Mesenchymal stem cell (in vitro differentiated cells and primary cell): Measurements from ENCODE around the gene BLVRB.

ENCODE experiments used
- DNase-seq: peaks from one replicate; pipeline ENCODE4 v3.0.0-alpha.2; 2013
- H2AFZ ChIP-seq: one replicate; pipeline ENCODE4 v1.6.1; 2013; ENCODE audit warnings: low read depth, mild to moderate bottlenecking, control low read depth, inconsistent platforms, low read length, moderate library complexity
- H2AK5ac ChIP-seq: 2 replicates; pipeline ENCODE4 v1.6.1; 2013; ENCODE audit warnings: low read length, moderate library complexity, mild to moderate bottlenecking, inconsistent platforms; ENCODE audit not compliant: severe bottlenecking
- H2BK120ac ChIP-seq: one replicate; pipeline ENCODE4 v1.6.1; 2013; ENCODE audit warnings: low read depth, mild to moderate bottlenecking, inconsistent platforms, low read length, moderate library complexity
- H2BK12ac ChIP-seq, 2 experiments: one replicate each; pipeline ENCODE4 v1.6.1; 2013; ENCODE audit warnings: inconsistent platforms in 2 of 2, low read length in 2 of 2, mild to moderate bottlenecking in 2 of 2, moderate library complexity in 2 of 2, control low read depth in 1 of 2
- H2BK15ac ChIP-seq: one replicate; pipeline ENCODE4 v1.6.1; 2013; ENCODE audit warnings: mild to moderate bottlenecking, low read depth, inconsistent platforms; ENCODE audit not compliant: poor library complexity, severe bottlenecking
- H2BK5ac ChIP-seq: 2 replicates; pipeline ENCODE4 v1.6.1; 2013; ENCODE audit warnings: low read depth, mild to moderate bottlenecking, low read length, control low read depth, inconsistent platforms; ENCODE audit not compliant: poor library complexity, severe bottlenecking
- H3K14ac ChIP-seq, 2 experiments: one replicate each; pipeline ENCODE4 v1.6.1; 2013; ENCODE audit warnings: inconsistent platforms in 2 of 2, low read length in 2 of 2, control low read depth in 1 of 2, mild to moderate bottlenecking in 1 of 2, moderate library complexity in 1 of 2
- H3K18ac ChIP-seq, 2 experiments: one replicate each; pipeline ENCODE4 v1.6.1; 2013; ENCODE audit warnings: inconsistent platforms in 2 of 2, low read length in 2 of 2, control low read depth in 1 of 2, low read depth in 1 of 2, mild to moderate bottlenecking in 1 of 2
- H3K23ac ChIP-seq, 2 experiments: one replicate each; pipeline ENCODE4 v1.6.1; 2013; ENCODE audit warnings: inconsistent platforms in 2 of 2, low read length in 2 of 2, mild to moderate bottlenecking in 2 of 2, moderate library complexity in 2 of 2, control low read depth in 1 of 2
- H3K27ac ChIP-seq: 2 replicates; pipeline ENCODE4 v1.5.1; 2013; ENCODE audit warnings: mild to moderate bottlenecking, moderate library complexity, low read length, control low read depth, inconsistent platforms; ENCODE audit not compliant: poor library complexity, severe bottlenecking
- H3K27me3 ChIP-seq, 2 experiments: 2 replicates each; pipeline versions ENCODE4 v1.6.1 to v1.7.0; 2013; ENCODE audit warnings: low read length in 2 of 2, mild to moderate bottlenecking in 2 of 2, moderate library complexity in 2 of 2, control low read depth in 1 of 2, inconsistent platforms in 1 of 2; ENCODE audit not compliant: control insufficient read depth in 1 of 2, insufficient read depth in 1 of 2
- H3K36me3 ChIP-seq, 2 experiments: 2 replicates each; pipeline versions ENCODE4 v1.6.1 to v1.7.0; 2013; ENCODE audit warnings: low read length in 2 of 2, control low read depth in 1 of 2, inconsistent platforms in 1 of 2, low read depth in 1 of 2, mild to moderate bottlenecking in 1 of 2; ENCODE audit not compliant: insufficient read depth in 2 of 2, control insufficient read depth in 1 of 2
- H3K4ac ChIP-seq, 2 experiments: one replicate each; pipeline ENCODE4 v1.6.1; 2013; ENCODE audit warnings: inconsistent platforms in 2 of 2, low read length in 2 of 2, mild to moderate bottlenecking in 2 of 2, moderate library complexity in 2 of 2, control low read depth in 1 of 2, low read depth in 1 of 2
- H3K4me1 ChIP-seq: 2 replicates; pipeline ENCODE4 v1.6.1; 2013; ENCODE audit warnings: low read depth, low read length, control low read depth; ENCODE audit not compliant: control insufficient read depth, insufficient read depth
- H3K4me2 ChIP-seq: 2 replicates; pipeline ENCODE4 v1.6.1; 2013; ENCODE audit warnings: low read length, mild to moderate bottlenecking, inconsistent platforms; ENCODE audit not compliant: poor library complexity, severe bottlenecking
- H3K4me3 ChIP-seq, 2 experiments: 2 replicates each; pipeline versions ENCODE4 v1.5.1 to v1.7.0; 2013; ENCODE audit warnings: low read length in 2 of 2, mild to moderate bottlenecking in 2 of 2, control low read depth in 1 of 2, low read depth in 1 of 2; ENCODE audit not compliant: insufficient read depth in 1 of 2
- H3K79me1 ChIP-seq: replicated peaks from 2 replicates; pipeline ENCODE4 v1.6.1; 2013; ENCODE audit warnings: mild to moderate bottlenecking, control low read depth, low read length, inconsistent platforms; ENCODE audit not compliant: poor library complexity, severe bottlenecking
- H3K9ac ChIP-seq: 2 replicates; pipeline ENCODE4 v1.7.0; 2013; ENCODE audit warnings: mild to moderate bottlenecking, low read length, moderate library complexity
- H3K9me3 ChIP-seq: 2 replicates; pipeline ENCODE4 v1.7.0; 2013; ENCODE audit warnings: mild to moderate bottlenecking, low read length; ENCODE audit not compliant: control insufficient read depth
- H4K8ac ChIP-seq: one replicate; pipeline ENCODE4 v1.6.1; 2013; ENCODE audit warnings: inconsistent platforms, mild to moderate bottlenecking, low read length, moderate library complexity
- H4K91ac ChIP-seq: one replicate; pipeline ENCODE4 v1.6.1; 2013; ENCODE audit warnings: mild to moderate bottlenecking, low read length, inconsistent platforms
- WGBS: methylation state at CpG from one replicate; pipeline ENCODE4 v1.1.7; 2013; ENCODE audit warnings: mixed read lengths; 5-methylcytosine and 5-hydroxymethylcytosine counted together

Gene BLVRB

GRCh38 chr19:40497214-40497613 is 31.7 kb upstream of the BLVRB start:
- Histone ChIP-seq H4K8ac (peak overlapping the region; percentile 19), H3K27ac (no peak overlapping the region), H3K23ac (no peak overlapping the region), H4K91ac (no peak overlapping the region), H3K27me3 (peaks cover 21 to 26% of the 10 kb centered on the region in 2 experiments), H2BK15ac (no peak overlapping the region), H2BK12ac (no peak overlapping the region), H3K14ac (no peak overlapping the region), H3K9me3 (no peaks in the 10 kb centered on the region), H2AFZ (no peak overlapping the region), H3K18ac (no peak overlapping the region), H2BK120ac (no peak overlapping the region), H2AK5ac (no peak overlapping the region), H3K4me2 (no peak overlapping the region), H3K4me1 (no peaks in the 10 kb centered on the region), H2BK5ac (no peak overlapping the region), H3K4ac (no peak overlapping the region), H3K9ac (no peak overlapping the region), H3K79me1 (no peaks in the 10 kb centered on the region), H3K36me3 (no peaks in the 10 kb centered on the region), H3K4me3 (no peak overlapping the region)
- 86% methylated on average over 12 of the region's 12 CpGs for WGBS
- no peak for DNase-seq

GRCh38 chr19:40494191-40494838 is 28.8 kb upstream of the BLVRB start:
- Histone ChIP-seq H3K18ac (no peak overlapping the region), H3K27ac (no peak overlapping the region), H3K4me2 (no peak overlapping the region), H3K36me3 (no peaks in the 10 kb centered on the region), H2BK15ac (no peak overlapping the region), H3K4me1 (no peaks in the 10 kb centered on the region), H2BK5ac (no peak overlapping the region), H3K4ac (no peak overlapping the region), H3K79me1 (no peaks in the 10 kb centered on the region), H3K9me3 (no peaks in the 10 kb centered on the region), H2AK5ac (no peak overlapping the region), H3K27me3 (peaks cover 23 to 24% of the 10 kb centered on the region in 2 experiments), H2AFZ (no peak overlapping the region), H4K8ac (no peak overlapping the region), H4K91ac (no peak overlapping the region), H3K14ac (no peak overlapping the region), H2BK120ac (no peak overlapping the region), H3K9ac (no peak overlapping the region), H3K4me3 (no peak overlapping the region), H2BK12ac (no peak overlapping the region), H3K23ac (no peak overlapping the region)
- no peak for DNase-seq
- WGBS, result 65% methylated on average over 1 of the region's 1 CpG

- Histone ChIP-seq H3K18ac (no peak overlapping the region), H3K9ac (no peak overlapping the region), H3K79me1 (no peaks in the 10 kb centered on the region), H2BK12ac (no peak overlapping the region), H3K36me3 (no peaks in the 10 kb centered on the region), H2BK5ac (no peak overlapping the region), H2AFZ (no peak overlapping the region), H3K23ac (no peak overlapping the region), H3K9me3 (no peaks in the 10 kb centered on the region), H4K91ac (no peak overlapping the region), H3K4ac (no peak overlapping the region), H3K4me3 (no peak overlapping the region), H4K8ac (no peak overlapping the region), H3K4me1 (no peaks in the 10 kb centered on the region), H3K4me2 (no peak overlapping the region), H3K27me3 (peaks cover 23 to 24% of the 10 kb centered on the region in 2 experiments), H3K27ac (no peak overlapping the region), H3K14ac (no peak overlapping the region), H2AK5ac (no peak overlapping the region), H2BK15ac (no peak overlapping the region), H2BK120ac (no peak overlapping the region)
- 40% methylated on average over 4 of the region's 4 CpGs for WGBS
- DNase-seq, result no peak
These were observed 28.2 kb upstream of the BLVRB start for GRCh38 chr19:40493778-40494177.

GRCh38 chr19:40492274-40492673 is 26.7 kb upstream of the BLVRB start:
- H2AK5ac ChIP-seq, result no peak overlapping the region
- peaks cover 4% of the 10 kb centered on the region for H3K4me1 ChIP-seq
- no peak overlapping the region for H3K14ac ChIP-seq
- no peak overlapping the region for H2BK15ac ChIP-seq
- no peaks in the 10 kb centered on the region for H3K79me1 ChIP-seq
- H3K27me3 ChIP-seq, result peaks cover 33 to 34% of the 10 kb centered on the region in 2 experiments
- no peak overlapping the region for H4K91ac ChIP-seq
- H3K23ac ChIP-seq, result no peak overlapping the region
- no peak overlapping the region for H3K4ac ChIP-seq
- H2AFZ ChIP-seq, result no peak overlapping the region
- no peak overlapping the region for H3K27ac ChIP-seq
- H2BK12ac ChIP-seq, result no peak overlapping the region
- no peak overlapping the region for H3K18ac ChIP-seq
- peak overlapping the region; percentile 23 for H4K8ac ChIP-seq
- no peaks in the 10 kb centered on the region for H3K9me3 ChIP-seq
- WGBS, result 81% methylated on average over 3 of the region's 3 CpGs
- H3K9ac ChIP-seq, result no peak overlapping the region
- no peak for DNase-seq
- no peak overlapping the region for H2BK5ac ChIP-seq
- H3K4me3 ChIP-seq, result no peak overlapping the region
- H2BK120ac ChIP-seq, result no peak overlapping the region
- H3K36me3 ChIP-seq, result no peaks in the 10 kb centered on the region
- no peak overlapping the region for H3K4me2 ChIP-seq
